Stimulated activated CD4-positive, alpha-beta T cell treated with anti-CD3 and anti-CD28 coated beads, Interleukin-12 subunit alpha, Interleukin-12 subunit beta, amount 100 ng/mL, for 4 hours (primary cell): ENCODE measurements around the gene WASF2.
"Not testable (repeated sequence)": the region's sequence is repeated elsewhere in the genome, so short reads cannot be mapped to it uniquely, and the experiment has no call there.

Experiments
- DNase-seq: peaks from one replicate; pipeline ENCODE4 v3.0.0-alpha.2; 2020

WASF2 gene

GRCh38 chr1:27492796-27493195 lies 2.8 kb upstream of the WASF2 start:
- no peak for DNase-seq

DNA sequence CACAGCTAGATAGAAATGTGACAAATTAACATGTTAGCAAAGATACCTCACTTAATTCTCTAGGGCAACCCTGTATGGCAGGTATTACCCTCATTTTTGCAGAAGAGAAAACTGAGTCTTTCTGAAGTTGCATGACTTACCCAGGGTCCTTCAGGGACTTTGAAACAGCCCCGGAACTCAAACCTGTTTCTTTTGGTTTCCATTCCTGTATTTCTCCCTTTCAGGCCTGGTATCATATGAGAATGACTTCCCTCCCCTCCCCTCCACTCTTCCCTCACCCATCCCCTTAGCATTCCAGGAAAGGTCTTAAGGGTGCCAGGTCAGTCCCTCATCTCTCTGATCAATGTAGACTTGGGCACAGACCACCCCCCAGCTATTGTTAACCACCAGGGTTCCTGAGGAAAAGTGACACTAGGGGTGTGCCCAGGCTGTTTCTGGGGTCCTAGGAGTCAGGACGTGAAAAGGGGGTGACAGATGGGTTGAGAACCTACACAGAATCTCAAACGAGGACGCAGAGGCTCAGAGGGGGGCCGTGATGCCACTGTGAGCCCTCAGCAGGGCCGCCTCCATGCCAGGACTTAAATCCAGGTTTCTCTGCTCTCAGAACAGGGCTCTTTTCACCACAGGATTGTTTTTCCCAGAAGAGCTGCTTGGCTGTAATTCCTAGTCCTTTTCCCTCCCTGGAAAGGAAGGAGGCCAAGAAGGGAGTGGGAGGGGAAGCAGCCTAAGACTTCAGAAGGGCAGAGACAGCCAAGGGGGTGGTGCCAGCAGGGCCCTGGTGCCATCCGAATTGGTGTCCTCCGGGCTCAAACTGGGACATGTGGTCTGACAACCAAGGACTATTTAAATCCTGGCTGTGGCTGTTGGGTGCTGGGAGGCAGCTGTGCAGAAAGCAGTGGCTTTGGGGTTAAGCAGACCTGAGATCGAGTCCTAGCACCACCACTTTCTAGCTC lies 2.1 kb upstream of the WASF2 start:
- DNase-seq: no peak

DNA sequence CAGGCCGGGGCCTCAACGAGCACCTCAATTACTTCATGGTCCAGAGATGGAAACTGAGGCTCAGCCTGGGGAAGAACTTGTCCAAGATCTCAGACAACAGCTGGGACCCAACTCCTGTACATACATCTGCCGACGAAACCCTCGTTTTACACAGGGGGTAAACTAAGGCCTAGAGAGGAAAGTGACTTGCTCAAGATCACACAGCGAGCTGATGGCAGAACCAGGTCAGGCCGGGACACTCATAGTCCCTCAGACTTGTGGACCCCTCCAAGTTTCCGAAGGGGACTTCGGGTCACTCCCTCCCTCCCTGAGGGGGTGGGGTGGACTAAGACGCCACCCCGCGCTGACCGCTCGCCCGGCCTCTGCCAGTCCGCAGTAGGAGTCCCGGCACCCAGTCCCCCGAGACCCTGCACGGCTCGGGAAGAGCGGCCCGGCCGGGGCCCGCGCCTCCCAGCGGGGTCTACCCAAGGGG lies 430 bp downstream of the WASF2 start:
- DNase-seq: no peak

DNA sequence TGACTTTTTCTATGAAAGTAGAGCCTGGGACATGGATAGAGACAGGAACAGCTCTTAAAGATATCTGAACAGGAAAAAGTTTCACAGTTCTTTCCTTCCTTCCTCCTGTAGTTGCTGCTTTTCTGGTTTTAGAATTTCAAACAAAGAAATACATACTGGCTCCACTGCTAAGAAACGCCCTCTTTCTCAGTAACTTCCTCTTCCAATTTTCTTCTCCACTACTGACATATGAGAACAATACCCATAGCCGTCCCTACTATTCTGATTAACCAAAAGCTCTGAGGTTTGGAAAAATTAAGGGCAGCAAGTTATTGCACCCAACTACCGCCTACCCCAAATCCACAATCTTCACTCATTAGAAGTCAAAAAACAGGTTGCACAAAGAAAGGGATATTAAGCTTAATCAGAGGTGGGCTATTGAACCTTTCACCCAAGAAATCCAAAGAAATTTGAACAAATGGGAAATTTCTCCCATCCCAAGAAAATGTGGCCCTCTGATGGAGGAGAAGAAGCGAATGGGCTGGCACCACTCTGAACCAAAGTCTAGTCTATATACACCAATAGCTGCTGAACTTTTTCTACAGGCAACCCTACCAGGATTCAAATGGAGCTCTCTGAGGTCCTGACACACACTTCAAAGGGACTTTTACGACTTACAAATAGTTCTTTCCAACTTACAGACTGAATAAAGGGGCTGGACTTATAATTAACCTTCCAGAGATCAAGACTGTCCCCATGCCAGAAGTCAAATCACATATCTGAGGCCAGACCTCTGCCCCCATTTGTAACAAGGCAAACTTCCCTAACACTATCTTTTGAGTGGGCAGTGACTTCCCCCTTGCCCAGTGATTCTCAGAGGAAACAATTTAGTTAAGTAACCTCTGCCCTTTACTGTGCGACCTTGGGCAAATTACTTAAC lies 1.7 kb downstream of the WASF2 start:
- no peak for DNase-seq

DNA sequence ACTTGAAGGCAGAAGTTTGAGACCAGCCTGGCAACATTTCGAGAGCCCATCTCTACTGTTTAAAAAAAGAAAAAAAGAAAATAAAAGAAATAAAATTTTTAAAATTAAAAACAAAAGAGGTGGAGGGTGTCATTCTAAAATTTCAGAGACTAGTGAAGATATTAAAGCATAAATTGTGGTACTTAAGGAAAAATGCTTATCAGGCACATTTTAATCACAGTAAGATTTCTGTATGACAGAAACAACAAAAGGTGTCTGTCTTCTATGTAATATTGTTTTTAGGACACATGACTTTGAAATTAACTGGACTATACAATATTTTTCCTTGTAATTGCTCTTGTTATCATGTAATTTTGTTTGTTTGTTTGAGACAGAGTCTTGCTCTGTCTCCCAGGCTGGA lies 4.6 kb downstream of the WASF2 start:
- DNase-seq: no peak

DNA sequence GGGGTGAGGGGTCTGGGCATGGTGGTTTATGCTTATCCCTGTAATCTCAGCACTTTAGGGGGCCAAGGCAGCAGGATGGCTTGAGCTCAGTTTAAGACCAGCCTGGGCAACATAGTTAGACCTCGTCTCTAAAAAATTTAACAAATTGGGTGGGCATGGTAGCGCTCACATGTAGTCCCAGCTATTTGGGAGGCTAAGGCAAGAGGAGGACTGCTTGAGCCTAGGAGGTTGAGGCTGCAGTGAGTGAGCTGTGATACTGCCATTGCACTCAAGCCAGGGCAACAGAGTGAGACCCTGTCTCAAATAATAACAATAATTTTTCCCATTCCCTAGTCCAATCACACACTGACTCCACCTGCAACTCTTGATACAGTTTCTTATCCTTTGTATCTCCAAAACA lies 6.3 kb downstream of the WASF2 start:
- no peak for DNase-seq

GRCh38 chr1:27481994-27482620 lies 7.9 kb downstream of the WASF2 start:
- DNase-seq: no peak

DNA sequence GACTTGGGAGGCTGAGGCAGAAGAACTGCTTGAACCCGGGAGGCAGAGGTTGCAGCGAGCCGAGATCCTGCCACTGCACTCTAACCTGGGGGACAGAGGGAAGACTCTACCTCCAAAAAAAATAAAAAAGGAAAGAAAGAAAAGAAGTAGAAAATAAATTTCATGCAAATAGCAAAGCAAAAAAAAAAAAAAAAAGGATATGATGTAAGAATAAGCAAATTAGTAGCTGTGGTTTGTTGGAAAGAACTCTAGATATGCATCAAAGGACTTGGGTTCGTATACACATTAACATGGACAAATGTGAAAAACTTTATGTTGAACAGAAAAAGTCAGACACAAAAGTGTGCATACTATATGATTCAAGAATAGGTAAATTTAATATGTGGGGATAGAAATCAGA lies 11.9 kb downstream of the WASF2 start:
- DNase-seq: no peak

- DNase-seq: no peak
Observed at GRCh38 chr1:27476237-27476636, 13.7 kb downstream of the WASF2 start.

DNA sequence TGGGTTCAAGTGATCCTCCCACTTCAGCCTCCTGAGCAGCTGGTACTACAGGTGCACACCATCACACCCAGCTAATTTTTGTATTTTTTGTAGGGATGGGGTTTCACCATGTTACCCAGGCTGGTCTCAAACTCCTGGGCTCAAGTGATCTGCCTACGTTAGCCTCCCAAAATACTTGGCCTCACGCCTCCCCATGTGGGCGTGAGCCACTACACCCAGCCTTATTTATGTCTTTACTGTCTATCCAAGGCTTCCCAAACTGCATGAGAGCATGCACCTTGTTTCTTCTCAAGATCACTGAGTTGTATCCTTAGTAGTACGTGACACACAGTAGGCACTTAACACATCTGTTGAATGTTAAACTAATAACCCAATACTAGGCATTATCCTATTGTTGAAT lies 14.2 kb downstream of the WASF2 start:
- no peak for DNase-seq

DNA sequence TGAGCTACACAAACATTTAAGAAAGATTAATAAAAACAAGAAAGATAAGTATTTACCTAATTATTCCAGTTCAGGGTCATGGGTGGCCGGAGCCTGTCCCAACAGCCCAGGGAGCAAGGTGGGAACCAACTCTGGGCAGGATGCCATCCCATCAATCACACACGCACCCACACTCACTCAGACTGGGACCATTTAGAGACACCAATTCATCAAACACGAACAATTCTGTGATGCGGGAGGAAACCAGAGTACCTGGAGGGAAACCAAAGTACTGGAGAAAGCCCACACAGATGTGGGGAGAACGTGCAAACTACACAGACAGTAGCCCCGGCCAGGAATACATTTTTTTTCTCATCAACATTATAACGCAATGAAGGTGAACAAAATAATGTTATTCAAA lies 16.2 kb downstream of the WASF2 start:
- DNase-seq: no peak

DNA sequence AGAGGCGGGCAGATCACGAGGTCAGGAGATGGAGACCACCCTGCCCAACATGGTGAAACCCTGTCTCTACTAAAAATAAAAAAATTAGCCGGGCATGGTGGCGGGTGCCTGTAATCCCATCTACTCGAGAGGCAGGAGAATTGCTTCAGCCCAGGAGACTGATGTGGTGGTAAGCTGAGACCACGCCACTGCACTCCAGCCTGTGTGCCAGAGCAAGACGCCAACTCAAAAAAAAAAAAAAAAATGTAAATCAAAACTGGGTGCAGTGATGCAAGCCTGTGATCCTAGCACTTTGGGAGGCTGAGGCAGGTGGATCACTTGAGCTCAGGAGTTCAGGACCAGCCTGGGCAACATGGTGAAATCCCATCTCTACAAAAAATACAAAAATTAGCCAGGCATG lies 17.9 kb downstream of the WASF2 start:
- DNase-seq: not testable (repeated sequence)

DNA sequence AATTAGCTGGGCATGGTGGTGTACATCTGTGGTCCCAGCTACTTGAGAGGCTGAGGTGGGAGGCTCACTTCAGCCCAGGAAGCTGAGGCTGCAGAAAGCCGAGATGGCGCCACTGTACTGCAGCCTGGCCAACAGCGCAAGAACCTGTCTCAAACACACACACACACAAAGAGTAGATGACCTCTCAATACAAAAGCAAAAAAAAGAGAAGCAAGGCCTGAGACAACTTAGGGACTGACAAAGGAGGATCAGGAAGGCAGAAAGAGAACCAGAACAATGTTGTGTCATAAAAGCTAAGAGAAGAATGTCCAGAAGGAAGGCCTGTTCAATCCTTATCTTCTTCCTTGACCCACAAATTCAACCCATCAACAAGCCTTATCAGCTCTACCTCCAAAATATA lies 18.5 kb downstream of the WASF2 start:
- no peak for DNase-seq

DNA sequence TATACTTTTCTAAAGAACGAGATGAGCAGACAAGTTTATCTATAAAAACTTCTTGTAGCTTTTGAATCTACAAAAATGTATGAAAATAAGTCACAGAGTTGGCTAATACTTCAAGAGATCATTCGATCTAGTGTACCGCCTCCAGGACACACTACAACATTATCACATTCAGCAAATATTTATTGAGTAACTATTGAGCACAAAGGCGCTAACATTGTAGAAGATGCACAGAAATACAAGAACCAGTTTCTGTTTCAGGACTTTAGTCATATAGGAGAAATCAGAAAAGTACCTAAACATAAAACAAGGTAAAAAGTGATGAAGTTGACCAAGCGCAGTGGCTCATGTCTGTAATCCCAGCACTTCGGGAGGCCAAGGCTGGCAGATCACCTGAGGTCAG lies 20.6 kb downstream of the WASF2 start:
- DNase-seq: no peak

DNA sequence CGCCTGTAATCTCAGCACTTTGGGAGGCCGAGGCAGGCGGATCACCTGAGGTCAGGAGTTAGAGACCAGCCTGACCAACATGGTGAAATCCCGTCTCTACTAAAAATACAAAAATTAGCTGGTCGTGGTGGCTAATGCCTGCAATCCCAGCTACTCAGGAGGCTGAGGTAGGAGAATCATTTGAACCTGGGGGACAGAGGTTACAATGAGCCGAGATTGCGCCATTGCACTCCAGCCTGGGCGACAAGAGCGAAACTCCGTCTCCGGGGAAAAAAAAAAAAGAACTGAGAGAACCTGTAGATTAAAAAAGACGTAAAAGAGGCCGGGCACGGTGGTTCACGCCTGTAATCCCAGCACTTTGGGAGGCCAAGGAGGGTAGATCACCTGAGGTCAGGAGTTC lies 21.6 kb downstream of the WASF2 start:
- not testable (repeated sequence) for DNase-seq

- no peak for DNase-seq
Observed at GRCh38 chr1:27464926-27465647, 24.9 kb downstream of the WASF2 start.

DNA sequence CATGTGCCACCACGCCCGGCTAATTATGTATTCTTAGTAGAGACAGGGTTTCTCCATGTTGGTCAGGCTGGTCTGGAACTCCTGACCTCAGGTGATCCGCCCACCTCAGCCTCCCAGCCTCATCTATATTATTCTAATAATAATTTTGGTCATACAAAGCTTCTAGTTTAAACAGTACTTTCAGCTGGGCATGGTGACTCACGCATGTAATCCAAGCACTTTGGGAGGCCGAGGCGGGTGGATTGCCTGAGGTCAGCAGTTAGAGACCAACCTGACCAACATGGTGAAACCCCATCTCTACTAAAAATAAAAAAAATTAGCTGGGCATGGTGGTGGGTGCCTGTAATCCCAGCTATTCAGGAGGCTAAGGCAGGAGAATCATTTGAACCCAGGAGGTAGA lies 26.1 kb downstream of the WASF2 start:
- not testable (repeated sequence) for DNase-seq

DNA sequence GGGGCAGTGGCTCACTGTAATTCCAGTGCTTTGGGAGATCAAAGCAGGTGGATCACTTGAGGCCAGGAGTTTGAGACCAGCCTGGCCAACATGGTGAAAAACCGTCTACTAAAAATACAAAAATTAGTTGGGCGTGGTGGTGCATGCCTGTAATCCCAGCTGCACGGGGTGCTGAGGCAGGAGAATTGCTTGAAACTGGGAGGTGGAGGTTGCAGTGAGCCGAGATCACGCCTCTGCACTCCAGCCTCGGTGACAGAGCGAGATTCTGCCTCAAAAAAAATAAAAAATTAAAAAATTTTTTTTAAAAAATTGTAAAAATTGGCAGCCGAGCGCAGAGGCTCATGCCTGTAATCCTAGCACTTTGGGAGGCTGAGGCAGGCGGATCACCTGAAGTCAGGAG lies 31.4 kb downstream of the WASF2 start:
- not testable (repeated sequence) for DNase-seq

- DNase-seq: no peak
Observed at GRCh38 chr1:27455139-27455811, 34.7 kb downstream of the WASF2 start.

DNA sequence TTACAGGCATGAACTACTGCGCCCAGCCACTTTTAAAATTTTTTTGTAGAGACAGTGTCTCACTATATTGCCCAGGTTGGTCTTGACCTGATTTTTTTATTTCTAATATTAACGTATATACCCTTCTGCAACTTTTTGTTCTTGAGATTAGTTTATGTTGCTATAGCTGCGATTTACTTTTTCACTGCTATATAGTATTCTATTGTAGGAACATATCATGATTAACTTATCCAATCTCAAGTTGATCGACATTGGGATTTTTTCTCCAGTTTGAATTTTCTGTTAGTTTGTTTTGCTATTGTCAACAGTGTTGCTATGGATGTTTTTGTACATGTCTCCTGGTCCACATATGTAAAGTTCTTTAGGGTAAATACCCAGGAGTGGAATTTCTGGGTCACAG lies 35.4 kb downstream of the WASF2 start:
- no peak for DNase-seq

DNA sequence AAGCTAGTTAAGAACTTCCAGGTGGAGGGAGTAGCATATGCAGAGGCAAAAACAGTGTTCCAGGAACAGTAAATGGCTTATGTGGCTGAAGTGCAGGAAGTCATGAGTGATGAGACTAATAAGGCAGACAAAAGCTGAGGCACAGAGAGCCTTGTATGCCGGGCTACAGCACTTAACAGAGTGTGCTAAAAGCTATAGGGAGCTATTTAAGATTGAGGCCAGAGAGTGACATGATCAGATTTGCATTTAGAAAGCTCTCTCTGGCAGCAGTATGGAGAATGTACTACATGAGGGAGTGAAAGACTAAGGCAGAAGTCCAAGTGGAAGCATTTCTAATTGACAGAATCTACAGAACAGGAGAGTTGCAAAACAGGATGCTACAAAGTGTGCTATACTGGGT lies 38.6 kb downstream of the WASF2 start:
- DNase-seq: no peak

- no peak for DNase-seq
Observed at GRCh38 chr1:27448982-27449381, 41.0 kb downstream of the WASF2 start.
